Endothelial cell of umbilical vein (primary cell): ENCODE data around the gene PPP4C.

ENCODE experiments used
- CTCF ChIP-seq, 2 donors: IDR thresholded peaks; 1 replicate in 1 of 2; 2 replicates in 1 of 2; pipeline ENCODE4 v1.5.1; 2011; ENCODE audit warnings: low read length in 2 of 2, mild to moderate bottlenecking in 2 of 2, moderate library complexity in 2 of 2, control low read depth in 1 of 2, inconsistent platforms in 1 of 2, low read depth in 1 of 2; ENCODE audit not compliant: insufficient read depth in 1 of 2; ENCODE audit errors: extremely low read depth in 1 of 2
- EZH2 ChIP-seq: IDR thresholded peaks from 2 replicates; pipeline ENCODE4 v1.6.1; 2012; ENCODE audit warnings: borderline replicate concordance, low read depth, mild to moderate bottlenecking, moderate library complexity, low read length, inconsistent platforms; ENCODE audit not compliant: severe bottlenecking
- JUN ChIP-seq: IDR thresholded peaks from 2 replicates; pipeline ENCODE4 v1.6.1; 2011; ENCODE audit warnings: borderline replicate concordance, low read depth; ENCODE audit not compliant: insufficient read length, insufficient read depth
- MYC ChIP-seq: IDR thresholded peaks from one replicate; pipeline ENCODE4 v1.6.1; 2011; ENCODE audit warnings: mild to moderate bottlenecking, low read depth, low read length
- POLR2A ChIP-seq: IDR thresholded peaks from 2 replicates; pipeline ENCODE4 v1.6.1; 2012; ENCODE audit warnings: low read depth, mild to moderate bottlenecking, control low read depth, low read length
- POLR2AphosphoS5 ChIP-seq: IDR thresholded peaks from 2 replicates; pipeline ENCODE4 v1.6.1; 2012; ENCODE audit warnings: low read depth, mild to moderate bottlenecking, control low read depth, low read length, moderate library complexity; ENCODE audit not compliant: insufficient read depth
- TF ChIP-seq, protein P1 (sequence below): IDR thresholded peaks from 2 replicates; pipeline ENCODE4 v1.6.1; 2011; ENCODE audit not compliant: insufficient read depth, insufficient read length

DNA sequence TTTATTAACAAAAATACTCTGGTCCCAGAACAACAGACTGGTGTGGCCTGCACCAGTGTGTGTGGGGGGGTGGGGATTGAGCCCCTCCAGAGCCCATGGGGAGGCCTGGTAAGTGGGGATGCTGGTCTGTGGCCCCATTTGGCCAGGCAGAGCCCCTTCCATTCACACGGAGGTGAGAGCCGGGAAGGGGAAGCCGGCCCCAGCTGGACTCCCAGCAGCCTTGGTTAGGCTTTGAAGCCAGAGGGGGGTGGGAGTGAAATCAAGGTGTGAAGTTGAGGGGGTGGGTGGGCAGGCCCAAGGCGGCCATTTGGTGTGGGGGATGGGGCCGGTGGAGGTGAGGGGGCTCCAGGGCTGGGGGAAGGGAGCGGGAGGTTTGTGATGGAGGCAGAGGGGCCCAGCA, 10.0 kb downstream of the PPP4C start:
- TF ChIP-seq CTCF (IDR thresholded peaks at IDR 0.05; ENCODE audit: extremely low read depth in 1 of 2, insufficient read depth in 1 of 2, low read depth in 1 of 2, low read length in 2 of 2) (no peak), EZH2 (no peak), POLR2A (no peak), POLR2AphosphoS5 (no peak), MYC (no peak), JUN (no peak)
- TF ChIP-seq, protein P1, sequence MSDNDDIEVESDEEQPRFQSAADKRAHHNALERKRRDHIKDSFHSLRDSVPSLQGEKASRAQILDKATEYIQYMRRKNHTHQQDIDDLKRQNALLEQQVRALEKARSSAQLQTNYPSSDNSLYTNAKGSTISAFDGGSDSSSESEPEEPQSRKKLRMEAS: no peak
